Endothelial cell of umbilical vein (primary cell): ENCODE measurements around the gene RASIP1. TPM values are rescaled to one million over a fixed set of nuclear protein-coding genes. Genes with fewer than 3 reads are reported as not detected.

Source experiments
- BruUV-seq: library from RNA; stranded (reverse); fragments of 400-500 nt; replicated peaks from 2 replicates; lab custom pipeline; 2021; lab: Mats Ljungman, UMichigan
- CTCF ChIA-PET: fragments of 300-600, 350-600 bp; sonication (Branson Sonifier 250); formaldehyde crosslinking; loops from one replicate; lab custom pipeline; 2021; ENCODE audit warnings: antibody characterized with exemption, inconsistent platforms; lab: Charles Lee
- POLR2A ChIA-PET: fragments of 300-600, 350-600 bp; sonication (Branson Sonifier 250); formaldehyde crosslinking; loops from one replicate; lab custom pipeline; 2021; ENCODE audit warnings: antibody characterized with exemption, inconsistent platforms; lab: Charles Lee
- DNase-seq: peaks from one replicate; pipeline ENCODE4 v3.0.0-alpha.2; 2011; ENCODE audit warnings: low read depth, low spot score
- FAIRE-seq: peaks from 2 replicates; lab custom pipeline; 2011; peaks lifted over from hg19 to GRCh38; lab: Jason Lieb, UNC
- H2AFZ ChIP-seq: 2 replicates; pipeline ENCODE4 v1.6.0; 2012; ENCODE audit warnings: low read depth, low read length, control low read depth, inconsistent platforms
- H3K27ac ChIP-seq: 2 replicates; pipeline ENCODE4 v1.5.1; 2011; ENCODE audit warnings: low read depth, mild to moderate bottlenecking, control low read depth, low read length, moderate library complexity; ENCODE audit not compliant: insufficient read depth
- H3K27me3 ChIP-seq, 2 experiments: 2 replicates each; pipeline versions ENCODE4 v1.6.0 to v1.6.1; 2011; ENCODE audit warnings: low read length in 2 of 2, mixed read lengths in 1 of 2; ENCODE audit not compliant: control insufficient read depth in 2 of 2, insufficient read depth in 2 of 2
- H3K36me3 ChIP-seq, 2 experiments: 2 replicates in 1 of 2; 3 replicates in 1 of 2; pipeline ENCODE4 v1.5.1; 2011; ENCODE audit warnings: low read length in 2 of 2, mild to moderate bottlenecking in 1 of 2, moderate library complexity in 1 of 2; ENCODE audit not compliant: control insufficient read depth in 2 of 2, insufficient read depth in 2 of 2; ENCODE audit errors: extremely low read depth in 1 of 2
- H3K4me1 ChIP-seq: 3 replicates; pipeline ENCODE4 v1.5.1; 2011; ENCODE audit warnings: mild to moderate bottlenecking, low read length; ENCODE audit not compliant: control insufficient read depth, insufficient read depth; ENCODE audit errors: extremely low read depth
- H3K4me2 ChIP-seq: 2 replicates; pipeline ENCODE4 v1.6.1; 2011; ENCODE audit warnings: low read length, control low read depth, mixed read lengths; ENCODE audit not compliant: insufficient read depth
- H3K4me3 ChIP-seq, 3 experiments: fragments of 200-600 bp in 1 of 3; sonication (generic), shearing (Covaris generic) in 1 of 3; replicated peaks in 1 of 3; 2 replicates each; pipeline ENCODE4 v1.5.1; 2011 to 2016; ENCODE audit warnings: control low read depth in 3 of 3, low read length in 3 of 3, mild to moderate bottlenecking in 2 of 3, inconsistent platforms in 1 of 3, low read depth in 1 of 3, moderate library complexity in 1 of 3; ENCODE audit not compliant: insufficient read depth in 1 of 3
- H3K79me2 ChIP-seq: 2 replicates; pipeline ENCODE4 v1.6.0; 2012; ENCODE audit warnings: low read length, inconsistent platforms; ENCODE audit not compliant: control insufficient read depth, insufficient read depth
- H3K9ac ChIP-seq: replicated peaks from 2 replicates; pipeline ENCODE3; 2011; ENCODE audit warnings: low read length, control low read depth; ENCODE audit not compliant: insufficient read depth; ENCODE audit errors: extremely low read depth
- H3K9me1 ChIP-seq: replicated peaks from 3 replicates; pipeline ENCODE4 v1.6.0; 2011; ENCODE audit warnings: mild to moderate bottlenecking, low read length; ENCODE audit not compliant: control insufficient read depth, insufficient read depth; ENCODE audit errors: extremely low read depth
- H3K9me3 ChIP-seq: replicated peaks from 2 replicates; pipeline ENCODE4 v1.5.1; 2012; ENCODE audit warnings: low read length, inconsistent platforms; ENCODE audit not compliant: control insufficient read depth, insufficient read depth
- H4K20me1 ChIP-seq: replicated peaks from 2 replicates; pipeline ENCODE3; 2011; ENCODE audit warnings: mild to moderate bottlenecking, low read length; ENCODE audit not compliant: control insufficient read depth, insufficient read depth; ENCODE audit errors: extremely low read depth
- EZH2 ChIP-seq: IDR thresholded peaks from 2 replicates; pipeline ENCODE4 v1.6.1; 2012; ENCODE audit warnings: borderline replicate concordance, low read depth, mild to moderate bottlenecking, moderate library complexity, low read length, inconsistent platforms; ENCODE audit not compliant: severe bottlenecking
- FOS ChIP-seq: IDR thresholded peaks from 2 replicates; pipeline ENCODE4 v1.6.1; 2011; ENCODE audit warnings: mild to moderate bottlenecking, low read length, moderate library complexity, borderline replicate concordance; ENCODE audit not compliant: insufficient read depth
- GATA2 ChIP-seq: IDR thresholded peaks from 2 replicates; pipeline ENCODE4 v1.7.0; 2011; ENCODE audit warnings: low read depth, mild to moderate bottlenecking, moderate library complexity, mixed read lengths, low read length; ENCODE audit not compliant: insufficient read length, insufficient read depth
- JUN ChIP-seq: IDR thresholded peaks from 2 replicates; pipeline ENCODE4 v1.6.1; 2011; ENCODE audit warnings: borderline replicate concordance, low read depth; ENCODE audit not compliant: insufficient read length, insufficient read depth
- MYC ChIP-seq: IDR thresholded peaks from one replicate; pipeline ENCODE4 v1.6.1; 2011; ENCODE audit warnings: mild to moderate bottlenecking, low read depth, low read length
- POLR2A ChIP-seq: IDR thresholded peaks from 2 replicates; pipeline ENCODE4 v1.6.1; 2012; ENCODE audit warnings: low read depth, mild to moderate bottlenecking, control low read depth, low read length
- POLR2AphosphoS5 ChIP-seq: IDR thresholded peaks from 2 replicates; pipeline ENCODE4 v1.6.1; 2012; ENCODE audit warnings: low read depth, mild to moderate bottlenecking, control low read depth, low read length, moderate library complexity; ENCODE audit not compliant: insufficient read depth
- dilution Hi-C: fragments of 300-500 bp; cut with MboI; formaldehyde crosslinking; loops from one replicate; pipeline ENCODE4 v1.15.0; 2019; ENCODE audit warnings: low sequenced_read_pairs; ENCODE audit not compliant: extremely low pct_ligation_motif_present
- intact Hi-C: fragments of 100-400 bp; cut with micrococcal nuclease; formaldehyde crosslinking; loops from one replicate; pipeline ENCODE4 v1.10.0; 2022
- polyA plus RNA-seq, 4 experiments: library from polyadenylated mRNA; depleted of rRNA in 3 of 4; stranded (reverse) in 3 of 4; unstranded in 1 of 4; fragments of >200 nt; gene quantifications; 2 replicates each; pipeline versions ENCODE4 v1.2.1 to v1.2.3, GENCODE V29; 2011 to 2012; ENCODE audit warnings: missing spikeins in 1 of 4
- total RNA-seq: library from RNA; stranded (reverse); gene quantifications from 2 replicates; pipeline ENCODE4 v1.2.3, GENCODE V29; 2021
- TF ChIP-seq, protein P1 (sequence below): IDR thresholded peaks from 2 replicates; pipeline ENCODE4 v1.6.1; 2011; ENCODE audit not compliant: insufficient read depth, insufficient read length
- TF ChIP-seq, protein P2 (sequence below), 2 donors: IDR thresholded peaks; 1 replicate in 1 of 2; 2 replicates in 1 of 2; pipeline ENCODE4 v1.5.1; 2011; ENCODE audit warnings: low read length in 2 of 2, mild to moderate bottlenecking in 2 of 2, moderate library complexity in 2 of 2, control low read depth in 1 of 2, inconsistent platforms in 1 of 2, low read depth in 1 of 2; ENCODE audit not compliant: insufficient read depth in 1 of 2; ENCODE audit errors: extremely low read depth in 1 of 2

Gene RASIP1
- total and polyA plus RNA-seq, 2 donors (not counting 3 experiments of a cell fraction or from before 2014, with no cell fraction given): 66.2 to 82.1 TPM

DNA sequence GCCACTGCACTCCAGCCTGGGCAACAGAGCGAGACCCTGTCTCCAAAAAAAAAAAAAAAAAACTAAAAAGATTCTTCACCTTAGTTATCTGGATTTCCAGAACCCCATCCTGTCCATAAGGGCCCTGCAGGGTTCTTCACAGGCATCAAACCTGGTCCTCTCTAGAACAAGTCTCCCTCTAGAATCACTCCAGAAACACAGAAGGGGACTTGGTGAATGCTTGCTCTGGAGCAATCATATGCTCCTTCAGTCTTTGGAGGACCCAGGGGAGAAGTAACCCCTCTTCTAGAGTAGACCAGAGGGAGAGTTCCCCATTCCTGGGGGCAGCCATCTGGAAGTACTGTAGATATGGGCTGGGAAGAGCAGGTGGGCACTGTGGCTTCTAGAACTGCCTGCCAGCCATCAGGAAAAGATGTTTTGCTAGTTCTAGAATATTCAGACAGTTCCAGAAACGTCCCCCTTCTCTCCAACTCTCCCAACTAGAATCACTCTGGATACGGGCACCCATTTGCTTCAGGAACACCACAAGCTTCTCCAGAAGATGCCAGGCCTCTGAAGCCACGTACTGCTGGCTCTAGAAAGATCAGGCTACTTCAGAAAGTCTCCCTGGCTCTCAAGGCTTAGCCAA is 9.3 kb upstream of the RASIP1 start:
- intact Hi-C loops (no loop called here), dilution Hi-C loops (no loop called here)
- no peak overlapping the region for H3K9ac ChIP-seq
- H3K4me3 ChIP-seq: no peak overlapping the region
- no peaks in the 10 kb centered on the region for H4K20me1 ChIP-seq
- peaks cover 23% of the 10 kb centered on the region for H3K79me2 ChIP-seq
- peaks cover 0 to 3% of the 10 kb centered on the region in 2 experiments for H3K36me3 ChIP-seq
- no peak for FAIRE-seq
- ChIA-PET CTCF (no interaction called here), POLR2A (no interaction called here)
- no peaks in the 10 kb centered on the region for H3K9me1 ChIP-seq
- TF ChIP-seq MYC (no peak), GATA2 (no peak), EZH2 (no peak), FOS (no peak), POLR2A (no peak), JUN (no peak), POLR2AphosphoS5 (no peak)
- TF ChIP-seq, protein P1, sequence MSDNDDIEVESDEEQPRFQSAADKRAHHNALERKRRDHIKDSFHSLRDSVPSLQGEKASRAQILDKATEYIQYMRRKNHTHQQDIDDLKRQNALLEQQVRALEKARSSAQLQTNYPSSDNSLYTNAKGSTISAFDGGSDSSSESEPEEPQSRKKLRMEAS: no peak
- TF ChIP-seq, protein P2, sequence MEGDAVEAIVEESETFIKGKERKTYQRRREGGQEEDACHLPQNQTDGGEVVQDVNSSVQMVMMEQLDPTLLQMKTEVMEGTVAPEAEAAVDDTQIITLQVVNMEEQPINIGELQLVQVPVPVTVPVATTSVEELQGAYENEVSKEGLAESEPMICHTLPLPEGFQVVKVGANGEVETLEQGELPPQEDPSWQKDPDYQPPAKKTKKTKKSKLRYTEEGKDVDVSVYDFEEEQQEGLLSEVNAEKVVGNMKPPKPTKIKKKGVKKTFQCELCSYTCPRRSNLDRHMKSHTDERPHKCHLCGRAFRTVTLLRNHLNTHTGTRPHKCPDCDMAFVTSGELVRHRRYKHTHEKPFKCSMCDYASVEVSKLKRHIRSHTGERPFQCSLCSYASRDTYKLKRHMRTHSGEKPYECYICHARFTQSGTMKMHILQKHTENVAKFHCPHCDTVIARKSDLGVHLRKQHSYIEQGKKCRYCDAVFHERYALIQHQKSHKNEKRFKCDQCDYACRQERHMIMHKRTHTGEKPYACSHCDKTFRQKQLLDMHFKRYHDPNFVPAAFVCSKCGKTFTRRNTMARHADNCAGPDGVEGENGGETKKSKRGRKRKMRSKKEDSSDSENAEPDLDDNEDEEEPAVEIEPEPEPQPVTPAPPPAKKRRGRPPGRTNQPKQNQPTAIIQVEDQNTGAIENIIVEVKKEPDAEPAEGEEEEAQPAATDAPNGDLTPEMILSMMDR (IDR thresholded peaks at IDR 0.05; ENCODE audit: extremely low read depth in 1 of 2, insufficient read depth in 1 of 2, low read depth in 1 of 2, low read length in 2 of 2): no peak
- no peak overlapping the region for H3K4me2 ChIP-seq
- H3K27ac ChIP-seq: no peak overlapping the region
- no peak for DNase-seq
- no peak overlapping the region for H2AFZ ChIP-seq
- H3K9me3 ChIP-seq: no peaks in the 10 kb centered on the region
- BruUV-seq: TSS peak; percentile 2
- H3K4me1 ChIP-seq: peaks cover 16% of the 10 kb centered on the region
- no peaks in the 10 kb centered on the region for H3K27me3 ChIP-seq
